GM06990 (cell line): ENCODE results near the gene ZNF441.

Source experiments
- DNase-seq: peaks from one replicate; pipeline ENCODE4 v3.0.0-alpha.2; 2011; ENCODE audit not compliant: insufficient read length; ENCODE audit errors: extremely low read depth
- H3K27me3 ChIP-seq: replicated peaks from 2 replicates; pipeline ENCODE4 v1.6.0; 2011; ENCODE audit warnings: low read length; ENCODE audit not compliant: control insufficient read depth, insufficient read depth
- H3K36me3 ChIP-seq: 2 replicates; pipeline ENCODE4 v1.5.1; 2011; ENCODE audit warnings: low read length; ENCODE audit not compliant: control insufficient read depth, insufficient read depth
- H3K4me3 ChIP-seq: replicated peaks from 2 replicates; pipeline ENCODE4 v1.5.1; 2011; ENCODE audit warnings: low read depth, mild to moderate bottlenecking, control low read depth, low read length
- TF ChIP-seq, protein P1 (sequence below): IDR thresholded peaks from 2 replicates; pipeline ENCODE4 v1.5.1; 2011; ENCODE audit warnings: low read length, control low read depth, mild to moderate bottlenecking, inconsistent platforms; ENCODE audit not compliant: insufficient read depth, poor library complexity, severe bottlenecking

The ZNF441 gene

DNA sequence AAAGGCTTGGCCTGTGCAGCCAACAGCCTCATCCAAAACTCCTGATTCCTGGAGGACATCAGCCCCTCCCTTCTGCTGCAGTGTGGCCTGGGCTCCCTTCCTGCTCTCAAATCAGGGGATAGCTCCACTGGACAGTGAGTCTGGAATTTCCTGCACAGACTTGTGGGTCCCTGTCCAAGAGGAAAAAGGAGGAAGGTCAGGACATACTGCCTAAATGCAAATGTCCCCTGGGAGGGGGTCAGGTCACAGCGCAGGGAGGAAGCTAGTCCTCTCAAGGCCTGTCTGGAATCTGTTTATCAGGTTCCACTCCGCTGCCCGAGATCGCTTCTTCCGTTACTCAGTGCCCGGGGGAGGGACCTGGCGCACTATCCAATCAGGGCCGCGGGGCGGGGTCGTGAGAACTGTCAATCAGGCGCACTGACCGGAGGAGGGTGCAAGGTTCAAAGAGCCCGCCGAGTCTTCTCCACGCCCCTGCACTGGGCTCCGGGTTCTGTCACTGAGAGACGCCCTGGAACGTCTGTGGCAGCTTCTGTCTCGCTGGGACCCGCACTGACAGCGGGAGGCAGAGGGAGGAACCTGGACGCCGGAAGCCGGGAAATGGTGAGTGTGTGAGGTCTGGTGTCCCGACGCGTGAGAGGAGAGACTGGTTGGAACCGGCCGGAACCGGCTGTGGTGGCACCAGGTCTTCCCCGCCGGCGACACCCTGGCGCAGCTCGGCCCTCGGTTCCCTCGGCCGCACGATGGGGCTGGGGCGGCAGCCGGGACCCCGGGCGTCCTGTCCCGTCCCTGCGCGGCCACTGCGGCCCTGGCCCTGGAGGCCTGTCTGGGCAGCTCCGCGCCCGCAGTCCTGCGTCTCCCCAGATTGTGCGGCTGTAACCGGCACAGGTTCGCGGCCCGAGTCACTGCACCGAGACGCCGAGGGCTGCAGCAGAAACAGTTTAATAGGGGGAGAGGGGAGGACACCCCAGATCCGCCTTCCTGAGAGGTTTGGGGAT is at the start of gene ZNF441:
TSS of gene ZNF441 (plus strand) at position 404 of the 995 bp plus-strand sequence. CDS start at position 598, 194 bp downstream.
- DNase-seq: peak; percentile 95
- TF ChIP-seq, protein P1, sequence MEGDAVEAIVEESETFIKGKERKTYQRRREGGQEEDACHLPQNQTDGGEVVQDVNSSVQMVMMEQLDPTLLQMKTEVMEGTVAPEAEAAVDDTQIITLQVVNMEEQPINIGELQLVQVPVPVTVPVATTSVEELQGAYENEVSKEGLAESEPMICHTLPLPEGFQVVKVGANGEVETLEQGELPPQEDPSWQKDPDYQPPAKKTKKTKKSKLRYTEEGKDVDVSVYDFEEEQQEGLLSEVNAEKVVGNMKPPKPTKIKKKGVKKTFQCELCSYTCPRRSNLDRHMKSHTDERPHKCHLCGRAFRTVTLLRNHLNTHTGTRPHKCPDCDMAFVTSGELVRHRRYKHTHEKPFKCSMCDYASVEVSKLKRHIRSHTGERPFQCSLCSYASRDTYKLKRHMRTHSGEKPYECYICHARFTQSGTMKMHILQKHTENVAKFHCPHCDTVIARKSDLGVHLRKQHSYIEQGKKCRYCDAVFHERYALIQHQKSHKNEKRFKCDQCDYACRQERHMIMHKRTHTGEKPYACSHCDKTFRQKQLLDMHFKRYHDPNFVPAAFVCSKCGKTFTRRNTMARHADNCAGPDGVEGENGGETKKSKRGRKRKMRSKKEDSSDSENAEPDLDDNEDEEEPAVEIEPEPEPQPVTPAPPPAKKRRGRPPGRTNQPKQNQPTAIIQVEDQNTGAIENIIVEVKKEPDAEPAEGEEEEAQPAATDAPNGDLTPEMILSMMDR: no peak
- H3K4me3 ChIP-seq: peak within 1 kb of the TSS; percentile 91
- H3K36me3 ChIP-seq: no peaks in the 10 kb centered on the region
- H3K27me3 ChIP-seq: no peaks in the 10 kb centered on the region

DNA sequence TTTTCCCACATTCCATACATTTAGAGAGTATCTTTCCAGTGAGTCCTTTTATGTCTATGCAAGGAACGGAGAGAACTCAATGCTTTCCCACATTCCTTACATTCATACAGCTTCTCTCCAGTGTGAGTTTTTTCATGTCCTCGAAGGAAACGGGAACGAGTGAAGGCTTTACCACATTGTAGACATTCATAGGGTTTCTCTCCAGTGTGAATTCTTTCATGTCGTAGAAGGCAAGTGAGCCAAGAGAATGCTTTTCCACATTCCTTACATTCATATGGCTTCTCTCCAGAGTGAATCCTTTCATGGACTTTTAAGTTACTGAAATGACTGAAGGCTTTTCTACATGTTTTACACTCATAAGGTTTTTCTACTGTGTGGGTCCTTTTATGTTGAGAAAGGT is 45.1 kb upstream of the ZNF441 start:
- H3K27me3 ChIP-seq: no peaks in the 10 kb centered on the region
- peaks cover 5% of the 10 kb centered on the region for H3K36me3 ChIP-seq
- TF ChIP-seq, protein P1: no peak
- no peak for DNase-seq
- no peak overlapping the region for H3K4me3 ChIP-seq

DNA sequence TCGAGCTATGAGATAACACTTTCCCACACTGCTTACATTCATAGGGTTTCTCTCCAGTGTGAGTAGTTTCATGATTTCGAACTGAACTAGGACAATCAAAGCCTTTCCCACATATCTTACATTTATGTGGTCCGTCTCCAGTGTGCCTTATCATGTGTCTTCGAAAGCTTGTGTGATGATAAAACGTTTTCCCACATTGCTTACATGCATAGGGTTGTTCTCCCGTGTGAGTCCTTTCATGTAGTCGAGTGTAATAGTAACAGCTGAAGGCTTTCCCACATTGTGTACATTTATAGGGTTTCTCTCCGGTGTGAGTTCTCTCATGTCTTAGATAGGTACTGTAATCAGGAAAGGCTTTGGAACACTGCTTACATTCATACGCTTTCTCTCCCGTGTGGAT is 44.4 kb upstream of the ZNF441 start:
- TF ChIP-seq, protein P1: no peak
- Histone ChIP-seq H3K4me3 (no peak overlapping the region), H3K36me3 (peaks cover 5% of the 10 kb centered on the region), H3K27me3 (no peaks in the 10 kb centered on the region)
- no peak for DNase-seq

DNA sequence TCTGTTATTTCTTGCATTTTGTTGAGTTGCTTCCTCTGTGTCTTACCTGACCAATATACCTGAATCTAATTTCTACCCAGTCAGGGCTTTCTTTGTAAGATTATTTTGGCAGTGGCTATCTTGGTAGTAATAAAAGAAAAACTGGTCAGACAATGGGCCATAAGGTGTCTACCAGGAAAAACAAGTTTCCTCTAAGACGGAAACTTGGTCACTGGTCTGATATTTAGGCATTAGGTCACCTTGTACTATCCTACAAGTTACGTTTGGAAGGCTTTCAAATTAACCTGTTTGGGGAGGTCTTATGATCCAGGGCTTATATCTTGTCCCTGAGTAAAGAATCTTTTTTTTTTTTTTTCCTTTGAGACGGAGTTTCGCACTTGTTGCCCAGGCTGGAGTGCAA is 37.2 kb upstream of the ZNF441 start:
- H3K36me3 ChIP-seq: no peaks in the 10 kb centered on the region; the same call in none of the 2 replicates

DNA sequence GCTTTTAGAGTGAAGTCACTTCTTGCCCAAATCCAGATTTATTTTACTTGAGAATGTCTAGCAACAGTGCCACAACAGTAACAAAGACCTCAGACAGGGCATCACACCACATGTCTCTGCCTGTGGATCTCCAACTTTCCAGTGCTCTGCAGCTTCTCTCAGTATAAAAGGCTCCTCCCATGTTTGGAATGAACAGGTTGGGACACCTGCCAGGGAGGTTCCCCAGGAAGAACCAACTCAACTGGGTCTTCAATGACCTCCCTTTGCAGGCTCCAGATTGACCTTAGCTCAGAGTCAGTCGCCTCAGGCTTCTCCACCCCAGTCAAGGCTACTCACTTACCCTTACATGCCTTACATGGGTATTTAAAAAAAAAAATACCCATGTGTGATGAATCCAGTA is 31.4 kb upstream of the ZNF441 start:
- Histone ChIP-seq H3K4me3 (no peak overlapping the region), H3K36me3 (no peaks in the 10 kb centered on the region), H3K27me3 (no peaks in the 10 kb centered on the region)
- DNase-seq: no peak
- TF ChIP-seq, protein P1: no peak

More for the DNA sequence above, 37.2 kb upstream of the ZNF441 start:
- no peaks in the 10 kb centered on the region for H3K27me3 ChIP-seq
- DNase-seq: no peak
- TF ChIP-seq, protein P1: no peak
- no peak overlapping the region for H3K4me3 ChIP-seq

DNA sequence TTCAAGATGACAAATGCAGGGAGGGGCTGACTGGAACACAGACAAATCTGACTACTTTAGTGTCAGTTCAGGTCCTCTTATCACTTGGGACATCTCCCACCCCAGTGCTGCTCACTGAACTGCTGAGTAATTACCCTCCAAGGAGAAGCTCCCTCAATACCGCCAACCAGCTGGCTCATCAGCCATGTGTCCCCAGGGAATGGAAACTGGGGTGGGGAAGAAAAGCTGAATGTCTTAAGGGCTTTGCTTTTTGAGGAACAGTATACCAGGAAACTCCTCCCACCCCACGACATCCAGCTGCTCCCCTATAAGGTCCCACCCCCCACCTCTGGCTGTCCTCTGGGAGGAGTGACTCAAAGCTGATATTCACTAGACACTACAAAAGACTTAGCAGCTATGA is 30.1 kb upstream of the ZNF441 start:
- H3K36me3 ChIP-seq: no peaks in the 10 kb centered on the region
- H3K4me3 ChIP-seq: no peak overlapping the region
- DNase-seq: peak; percentile 42
- no peaks in the 10 kb centered on the region for H3K27me3 ChIP-seq
- TF ChIP-seq, protein P1: no peak
